Eye (tissue), 1 donor: ENCODE data around the gene PARP16.

Experiments
- DNase-seq: peaks from one replicate; pipeline ENCODE4 v3.0.0-alpha.2; 2015

The PARP16 gene

GRCh38 chr15:65311760-65312159 lies 25.1 kb upstream of the PARP16 start:
- DNase-seq: no peak

- DNase-seq: no peak
Measured at GRCh38 chr15:65310431-65311137, 23.9 kb upstream of the PARP16 start.

GRCh38 chr15:65309882-65310418 lies 23.3 kb upstream of the PARP16 start:
- no peak for DNase-seq

GRCh38 chr15:65307978-65308377 lies 21.3 kb upstream of the PARP16 start:
- DNase-seq: no peak

GRCh38 chr15:65306551-65306950 lies 19.9 kb upstream of the PARP16 start:
- no peak for DNase-seq

GRCh38 chr15:65305776-65306175 lies 19.1 kb upstream of the PARP16 start:
- DNase-seq: no peak

- DNase-seq: no peak
Measured at GRCh38 chr15:65305150-65305758, 18.6 kb upstream of the PARP16 start.

GRCh38 chr15:65304381-65305149 lies 17.9 kb upstream of the PARP16 start, which contains the start of gene RNU5B-1:
Gene RNU5B-1, plus strand, starts transcription at chr15:65304677.
- peak; percentile 98 for DNase-seq

GRCh38 chr15:65303687-65304380 lies 17.2 kb upstream of the PARP16 start:
- peak; percentile 87 for DNase-seq

GRCh38 chr15:65302061-65302460 lies 15.4 kb upstream of the PARP16 start:
- no peak for DNase-seq

GRCh38 chr15:65300924-65301441 lies 14.3 kb upstream of the PARP16 start:
- DNase-seq: no peak

GRCh38 chr15:65298731-65299130 lies 12.0 kb upstream of the PARP16 start:
- no peak for DNase-seq

GRCh38 chr15:65292938-65293518 lies 6.3 kb upstream of the PARP16 start:
- no peak for DNase-seq

GRCh38 chr15:65290228-65290627 lies 3.5 kb upstream of the PARP16 start:
- no peak for DNase-seq

GRCh38 chr15:65289261-65289854 lies 2.7 kb upstream of the PARP16 start:
- DNase-seq: no peak

GRCh38 chr15:65287520-65287855 lies 805 bp upstream of the PARP16 start:
- no peak for DNase-seq

- DNase-seq: no peak
Measured at GRCh38 chr15:65286069-65286703, 497 bp downstream of the PARP16 start.

- DNase-seq: no peak
Measured at GRCh38 chr15:65285291-65286068, 1.2 kb downstream of the PARP16 start.

GRCh38 chr15:65278480-65278879 lies 8.2 kb downstream of the PARP16 start:
- no peak for DNase-seq

GRCh38 chr15:65277015-65277414 lies 9.7 kb downstream of the PARP16 start:
- no peak for DNase-seq

- DNase-seq: no peak
Measured at GRCh38 chr15:65275728-65276126, 11.0 kb downstream of the PARP16 start.
